ENCODE data around the gene SLF2. TPM values are rescaled to one million over a fixed set of nuclear protein-coding genes. Genes with fewer than 3 reads are reported as not detected.

The SLF2 gene
- total RNA-seq, 1 experiment from 2014 or later, result 43.0 TPM

DNA sequence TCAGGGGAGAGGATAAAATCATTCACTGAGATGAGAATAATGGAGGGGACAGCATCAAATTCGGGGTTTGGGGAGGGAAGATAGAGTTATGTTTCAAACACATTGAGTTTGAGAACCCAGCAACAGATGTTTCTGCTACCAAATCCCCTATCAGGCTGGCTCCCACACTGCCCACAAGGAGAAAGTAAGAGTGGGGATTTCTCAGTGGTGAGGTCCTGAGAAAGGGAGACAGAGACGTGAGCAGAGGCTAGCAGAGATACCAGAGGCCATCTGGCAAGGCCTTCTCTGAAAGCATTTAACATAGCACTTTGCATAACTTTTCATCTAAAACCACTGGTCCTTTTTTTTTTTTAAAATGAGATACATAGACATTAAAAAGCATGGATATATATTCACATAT lies 7.8 kb upstream of the SLF2 start:
- H3K36me3 ChIP-seq (ENCODE audit: control insufficient read depth in 1 of 2, insufficient read depth in 2 of 2, low read length in 2 of 2), result no peaks in the 10 kb centered on the region
- TF ChIP-seq SP1 (IDR thresholded peaks at IDR 0.05; ENCODE audit: low read depth), result no peak
- no peak for TF ChIP-seq TCF7L2 (IDR thresholded peaks at IDR 0.05; ENCODE audit: borderline replicate concordance, extremely low read depth, insufficient read depth, insufficient read length)
- no peak for TF ChIP-seq YY1 (IDR thresholded peaks at IDR 0.05; ENCODE audit: extremely low read depth, insufficient replicate concordance, low read depth, low read length)
- no peak for TF ChIP-seq CBX3 (IDR thresholded peaks at IDR 0.05; ENCODE audit: low read depth)
- TF ChIP-seq RAD21 (IDR thresholded peaks at IDR 0.05; ENCODE audit: low read depth), result no peak
- no peak for TF ChIP-seq SIN3A (IDR thresholded peaks at IDR 0.05; ENCODE audit: low read depth)
- TF ChIP-seq, protein P1, sequence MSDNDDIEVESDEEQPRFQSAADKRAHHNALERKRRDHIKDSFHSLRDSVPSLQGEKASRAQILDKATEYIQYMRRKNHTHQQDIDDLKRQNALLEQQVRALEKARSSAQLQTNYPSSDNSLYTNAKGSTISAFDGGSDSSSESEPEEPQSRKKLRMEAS (IDR thresholded peaks at IDR 0.05), result no peak
- no peak for TF ChIP-seq ZBTB33 (IDR thresholded peaks at IDR 0.05; ENCODE audit: extremely low read depth, insufficient replicate concordance, low read length)
- TF ChIP-seq EGR1 (IDR thresholded peaks at IDR 0.05; ENCODE audit: low read depth), result no peak
- TF ChIP-seq EZH2phosphoT487 (IDR thresholded peaks at IDR 0.05; ENCODE audit: borderline replicate concordance), result no peak
- TF ChIP-seq ZNF274 (IDR thresholded peaks at IDR 0.05; ENCODE audit: low read depth, low read length), result no peak
- TF ChIP-seq ELF1 (IDR thresholded peaks at IDR 0.05; ENCODE audit: borderline replicate concordance, low read depth), result no peak
- TF ChIP-seq CEBPB (IDR thresholded peaks at IDR 0.05; ENCODE audit: low read depth), result no peak
- BruUV-seq (replicated peaks), result no TSS peak
- H2AFZ ChIP-seq (ENCODE audit: low read depth, low read length, poor library complexity, severe bottlenecking), result no peak overlapping the region
- H3K9ac ChIP-seq (ENCODE audit: low read length), result no peak overlapping the region
- H3K79me2 ChIP-seq (ENCODE audit: insufficient read depth, low read length), result no peaks in the 10 kb centered on the region
- H3K4me3 ChIP-seq (replicated peaks in 1 of 2; ENCODE audit: low read depth in 1 of 2, low read length in 2 of 2), result no peak overlapping the region
- DNase-seq (ENCODE audit: low read depth, low spot score) (no peak), ATAC-seq (no peak)
- CTCF ChIA-PET, result interaction anchor here (0.7 kb wide), 1 partner anchor 16 kb away, joined by 3 read pairs; no protein-coding TSS in a partner anchor
- no peak overlapping the region for H3K27ac ChIP-seq (ENCODE audit: low read depth, low read length)
- intact Hi-C loops (cut with micrococcal nuclease), result no loop called here
- H3K27me3 ChIP-seq (ENCODE audit: insufficient read depth, low read length), result no peaks in the 10 kb centered on the region
- no peak overlapping the region for H3K4me2 ChIP-seq (ENCODE audit: low read length)
- RAD21 ChIA-PET (ENCODE audit: low non-redundant PET in 1 of 2, low total read pairs in 2 of 2, uncharacterized antibody in 2 of 2, unreplicated experiment in 2 of 2), result no interaction called here
- POLR2A ChIA-PET, result no interaction called here
- H3K9me3 ChIP-seq (ENCODE audit: control insufficient read depth in 1 of 2, insufficient read depth in 1 of 2, low read depth in 1 of 2, low read length in 2 of 2), result no peaks in the 10 kb centered on the region
- no peaks in the 10 kb centered on the region for H4K20me1 ChIP-seq (ENCODE audit: insufficient read depth)
- H3K4me1 ChIP-seq (ENCODE audit: control insufficient read depth in 1 of 2, insufficient read depth in 2 of 2, low read length in 2 of 2), result no peaks in the 10 kb centered on the region
- H3K9me2 ChIP-seq (ENCODE audit: insufficient read depth), result no peaks in the 10 kb centered on the region

Data from HCT116 (cell line).